ENCODE data around the gene FOSL2.

FOSL2 gene

GRCh38 chr2:28412625-28413151, 20.0 kb downstream of the FOSL2 start:
- no peak for DNase-seq (ENCODE audit: low spot score)

GRCh38 chr2:28413152-28413898, 20.7 kb downstream of the FOSL2 start:
- DNase-seq (ENCODE audit: low spot score): no peak

- DNase-seq (ENCODE audit: low spot score): no peak
Observed at GRCh38 chr2:28413899-28414295, 21.2 kb downstream of the FOSL2 start.

GRCh38 chr2:28414583-28414982, 21.9 kb downstream of the FOSL2 start:
- DNase-seq (ENCODE audit: low spot score): no peak

GRCh38 chr2:28415010-28415409, 22.4 kb downstream of the FOSL2 start:
- no peak for DNase-seq (ENCODE audit: low spot score)

GRCh38 chr2:28415715-28416114, 23.1 kb downstream of the FOSL2 start:
- no peak for DNase-seq (ENCODE audit: low spot score)

- DNase-seq (ENCODE audit: low spot score): no peak
Observed at GRCh38 chr2:28419003-28419402, 26.3 kb downstream of the FOSL2 start.

- DNase-seq (ENCODE audit: low spot score): no peak
Observed at GRCh38 chr2:28419443-28420270, 27.0 kb downstream of the FOSL2 start.

- DNase-seq (ENCODE audit: low spot score): no peak
Observed at GRCh38 chr2:28420722-28421121, 28.1 kb downstream of the FOSL2 start.

- DNase-seq (ENCODE audit: low spot score): no peak
Observed at GRCh38 chr2:28422908-28423741, 30.5 kb downstream of the FOSL2 start.

GRCh38 chr2:28423856-28424605, 31.4 kb downstream of the FOSL2 start:
- no peak for DNase-seq (ENCODE audit: low spot score)

GRCh38 chr2:28424799-28425463, 32.3 kb downstream of the FOSL2 start:
- no peak for DNase-seq (ENCODE audit: low spot score)

GRCh38 chr2:28425464-28425835, 32.8 kb downstream of the FOSL2 start:
- DNase-seq (ENCODE audit: low spot score): no peak

- no peak for DNase-seq (ENCODE audit: low spot score)
Observed at GRCh38 chr2:28427741-28428415, 35.2 kb downstream of the FOSL2 start.

- no peak for DNase-seq (ENCODE audit: low spot score)
Observed at GRCh38 chr2:28428486-28428885, 35.8 kb downstream of the FOSL2 start.

- DNase-seq (ENCODE audit: low spot score): no peak
Observed at GRCh38 chr2:28429636-28430376, 37.1 kb downstream of the FOSL2 start.

- DNase-seq (ENCODE audit: low spot score): no peak
Observed at GRCh38 chr2:28430377-28430765, 37.7 kb downstream of the FOSL2 start.

- DNase-seq (ENCODE audit: low spot score): no peak
Observed at GRCh38 chr2:28430788-28431418, 38.2 kb downstream of the FOSL2 start.

- DNase-seq (ENCODE audit: low spot score): no peak
Observed at GRCh38 chr2:28431741-28432140, 39.1 kb downstream of the FOSL2 start.

Data from GM03348 (cell line).